Measurements from ENCODE around the gene TRPM7. TPM values are rescaled to one million over a fixed set of nuclear protein-coding genes. Genes with fewer than 3 reads are reported as not detected.

The TRPM7 gene
- total and polyA plus RNA-seq, 9 of the 15 experiments (the other 6 are each of a cell fraction or from before 2014, with no cell fraction given) = 12.3 to 59.2 (median 31.5) TPM

- intact Hi-C loops (cut with micrococcal nuclease) = no loop called here
- no peak overlapping the region for H3K27ac ChIP-seq (ENCODE audit: extremely low read depth, low read depth, low read length)
- ATAC-seq (no peak), FAIRE-seq (no peak), DNase-seq (ENCODE audit: extremely low read depth in 1 of 4, low spot score in 3 of 4) (no peak)
- no peaks in the 10 kb centered on the region for H3K4me1 ChIP-seq (replicated peaks in 1 of 2; ENCODE audit: control insufficient read depth in 2 of 2, insufficient read depth in 2 of 2, low read length in 2 of 2)
- H3K4me2 ChIP-seq (ENCODE audit: insufficient read depth, low read length) = no peak overlapping the region
- WGBS (ENCODE audit: insufficient coverage, low coverage, missing lambda C conversion rate) = 96% methylated on average over 3 of the region's 4 CpGs
- H3K79me2 ChIP-seq (ENCODE audit: control insufficient read depth, insufficient read depth, low read length) = no peaks in the 10 kb centered on the region
- H3K9me1 ChIP-seq (ENCODE audit: control insufficient read depth, insufficient read depth, low read length) = no peaks in the 10 kb centered on the region
- TF ChIP-seq, protein P1, sequence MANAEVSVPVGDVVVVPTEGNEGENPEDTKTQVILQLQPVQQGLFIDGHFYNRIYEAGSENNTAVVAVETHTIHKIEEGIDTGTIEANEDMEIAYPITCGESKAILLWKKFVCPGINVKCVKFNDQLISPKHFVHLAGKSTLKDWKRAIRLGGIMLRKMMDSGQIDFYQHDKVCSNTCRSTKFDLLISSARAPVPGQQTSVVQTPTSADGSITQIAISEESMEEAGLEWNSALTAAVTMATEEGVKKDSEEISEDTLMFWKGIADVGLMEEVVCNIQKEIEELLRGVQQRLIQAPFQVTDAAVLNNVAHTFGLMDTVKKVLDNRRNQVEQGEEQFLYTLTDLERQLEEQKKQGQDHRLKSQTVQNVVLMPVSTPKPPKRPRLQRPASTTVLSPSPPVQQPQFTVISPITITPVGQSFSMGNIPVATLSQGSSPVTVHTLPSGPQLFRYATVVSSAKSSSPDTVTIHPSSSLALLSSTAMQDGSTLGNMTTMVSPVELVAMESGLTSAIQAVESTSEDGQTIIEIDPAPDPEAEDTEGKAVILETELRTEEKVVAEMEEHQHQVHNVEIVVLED (CRISPR knock-in tag; IDR thresholded peaks at IDR 0.05) = no peak
- TF ChIP-seq SMARCA4 (IDR thresholded peaks at IDR 0.05) = no peak
- no peak for TF ChIP-seq ZFP1 (CRISPR knock-in tag; IDR thresholded peaks at IDR 0.05)
- no peak overlapping the region for H3K9ac ChIP-seq (ENCODE audit: insufficient read depth in 1 of 2, low read depth in 2 of 2, low read length in 2 of 2)
- no peaks in the 10 kb centered on the region for H3K27me3 ChIP-seq (ENCODE audit: control insufficient read depth in 2 of 2, insufficient read depth in 2 of 2, low read length in 2 of 2)
- no peak overlapping the region for H3K4me3 ChIP-seq
- in situ Hi-C loops (cut with MboI) = no loop called here
- BruUV-seq (replicated peaks) = no TSS peak
- POLR2A ChIA-PET = interaction anchor here (0.9 kb wide), 1 partner anchor 11 kb away, joined by 3 read pairs; no protein-coding TSS in a partner anchor
- H4K20me1 ChIP-seq (replicated peaks; ENCODE audit: control insufficient read depth, insufficient read depth, low read length) = no peaks in the 10 kb centered on the region
- H2AFZ ChIP-seq (ENCODE audit: low read depth, low read length) = no peak overlapping the region
- H3K36me3 ChIP-seq (ENCODE audit: control insufficient read depth, insufficient read depth, low read length) = peaks cover 66% of the 10 kb centered on the region; the same call in 2 of the 3 replicates
- CTCF ChIA-PET (ENCODE audit: low intra/inter-chr PET ratio) = no interaction called here
- no peaks in the 10 kb centered on the region for H3K9me3 ChIP-seq (replicated peaks; ENCODE audit: control insufficient read depth, insufficient read depth, low read depth, low read length)
These were observed 123.6 kb downstream of the TRPM7 start for GRCh38 chr15:50562735-50563640.
